NB4 (cell line): ENCODE data around the gene DYNLT1.

Experiments
- CTCF ChIP-seq: IDR thresholded peaks from one replicate; pipeline ENCODE4 v1.5.1; 2012; ENCODE audit warnings: low read depth, low read length
- MYC ChIP-seq: IDR thresholded peaks from 2 replicates; pipeline ENCODE4 v1.6.1; 2011; ENCODE audit warnings: low read depth, low read length
- POLR2A ChIP-seq: IDR thresholded peaks from 2 replicates; pipeline ENCODE4 v1.6.1; 2011; ENCODE audit warnings: mild to moderate bottlenecking; ENCODE audit not compliant: insufficient read length; ENCODE audit errors: extremely low read depth

DNA sequence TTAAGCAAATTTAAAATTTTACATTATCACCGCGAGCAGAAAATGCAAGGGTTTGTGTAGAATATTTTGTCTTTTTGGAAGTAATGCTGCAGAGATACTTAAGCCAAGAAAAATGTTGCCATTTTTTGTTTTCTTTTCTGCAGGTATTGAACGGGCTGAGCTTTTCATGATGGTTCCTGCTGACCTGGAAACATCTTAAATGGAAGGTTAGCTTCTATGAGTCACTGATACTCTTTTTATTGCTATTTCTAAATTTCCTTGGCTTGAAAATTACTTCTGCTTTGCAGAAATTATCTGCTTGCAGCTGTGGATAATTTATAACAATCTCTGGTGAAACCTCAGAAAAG, 18.0 kb upstream of the DYNLT1 start:
- no peak for TF ChIP-seq CTCF
- no peak for TF ChIP-seq POLR2A
- no peak for TF ChIP-seq MYC
